DOHH2 (cell line): ENCODE data around the gene VILL.

Source experiments
- CTCF ChIP-seq: fragments of 200-600 bp; sonication (generic); IDR thresholded peaks from one replicate; pipeline ENCODE4 v1.5.1; 2014; ENCODE audit warnings: antibody characterized with exemption, mild to moderate bottlenecking, low read depth, low read length; ENCODE audit not compliant: poor library complexity, severe bottlenecking
- EZH2phosphoT487 ChIP-seq: fragments of 200-600 bp; sonication (generic); IDR thresholded peaks from 2 replicates; pipeline ENCODE4 v1.6.1; 2017; ENCODE audit warnings: borderline replicate concordance, mild to moderate bottlenecking, antibody characterized with exemption, low read length, moderate library complexity, mixed read lengths

GRCh38 chr3:38000965-38001455 lies 10.4 kb downstream of the VILL start:
- TF ChIP-seq CTCF (no peak), EZH2phosphoT487 (no peak)
